ENCODE results near the gene COL17A1. TPM values are rescaled to one million over a fixed set of nuclear protein-coding genes. Genes with fewer than 3 reads are reported as not detected.

Gene COL17A1
- total RNA-seq, 1 experiment from 2014 or later = 0.26 TPM

- POLR2A ChIA-PET = no interaction called here
- in situ Hi-C loops (cut with HindIII; ENCODE audit: low pct_unique_long_range_greater_than_20kb, low sequenced_read_pairs) = no loop called here
- BruUV-seq (replicated peaks) = no TSS peak
Measured at GRCh38 chr10:104128214-104128613, 42.5 kb upstream of the COL17A1 start.

GRCh38 chr10:104127411-104127810, 41.7 kb upstream of the COL17A1 start:
- in situ Hi-C loops (cut with HindIII; ENCODE audit: low pct_unique_long_range_greater_than_20kb, low sequenced_read_pairs) = no loop called here
- intact Hi-C loops (cut with micrococcal nuclease; ENCODE audit: unreplicated experiment) = no loop called here
- Histone ChIP-seq H3K36me3 (ENCODE audit: control insufficient read depth, insufficient read depth, low read length) (no peaks in the 10 kb centered on the region), H3K4me1 (ENCODE audit: control insufficient read depth, insufficient read depth, low read length) (peaks cover 6% of the 10 kb centered on the region; the same call in 1 of the 2 replicates), H3K27me3 (ENCODE audit: control insufficient read depth, insufficient read depth, low read length) (no peaks in the 10 kb centered on the region), H3K9me3 (ENCODE audit: control insufficient read depth, insufficient read depth, low read depth, low read length) (no peaks in the 10 kb centered on the region), H3K4me3 (ENCODE audit: low read depth in 2 of 2, low read length in 2 of 2) (no peak overlapping the region), H3K27ac (ENCODE audit: low read length) (no peak overlapping the region)
- DNase-seq (ENCODE audit: low read depth, low spot score) = no peak
- ChIA-PET POLR2A (interaction anchor here (0.6 to 0.9 kb wide), 2 partner anchors 105 to 279 kb away, joined by 3 to 4 read pairs; partner anchors contain the start of gene CFAP43), CTCF (no interaction called here)
- TF ChIP-seq POLR2AphosphoS5 (IDR thresholded peaks at IDR 0.05; ENCODE audit: low read depth, low read length) (no peak), TCF7L2 (IDR thresholded peaks at IDR 0.05; ENCODE audit: low read depth, low read length) (no peak), SIN3A (IDR thresholded peaks at IDR 0.05; ENCODE audit: borderline replicate concordance, insufficient read depth, low read depth, low read length) (no peak), CTCF (IDR thresholded peaks at IDR 0.05) (peak; percentile 68)
- BruUV-seq (replicated peaks) = no TSS peak
- ATAC-seq = peak; percentile 79

More at GRCh38 chr10:104128214-104128613, 42.5 kb upstream of the COL17A1 start:
- H3K4me3 ChIP-seq (ENCODE audit: low read depth in 2 of 2, low read length in 2 of 2) = no peak overlapping the region
- no peaks in the 10 kb centered on the region; the same call in 1 of the 2 replicates for H3K27me3 ChIP-seq (ENCODE audit: control insufficient read depth, insufficient read depth, low read length)
- CTCF ChIA-PET = no interaction called here
- no peak overlapping the region for H3K27ac ChIP-seq (ENCODE audit: low read length)
- H3K4me1 ChIP-seq (ENCODE audit: control insufficient read depth, insufficient read depth, low read length) = peaks cover 1% of the 10 kb centered on the region; the same call in 1 of the 2 replicates
- intact Hi-C loops (cut with micrococcal nuclease; ENCODE audit: unreplicated experiment) = no loop called here
- no peak for DNase-seq (ENCODE audit: low read depth, low spot score)
- TF ChIP-seq TCF7L2 (IDR thresholded peaks at IDR 0.05; ENCODE audit: low read depth, low read length) (no peak), CTCF (IDR thresholded peaks at IDR 0.05) (no peak), SIN3A (IDR thresholded peaks at IDR 0.05; ENCODE audit: borderline replicate concordance, insufficient read depth, low read depth, low read length) (no peak), REST (IDR thresholded peaks at IDR 0.05; ENCODE audit: insufficient read depth in 1 of 2, low read depth in 2 of 2, low read length in 1 of 2) (no peak), POLR2AphosphoS5 (IDR thresholded peaks at IDR 0.05; ENCODE audit: low read depth, low read length) (no peak)
- no peaks in the 10 kb centered on the region for H3K9me3 ChIP-seq (ENCODE audit: control insufficient read depth, insufficient read depth, low read depth, low read length)
- ATAC-seq = no peak
- no peaks in the 10 kb centered on the region for H3K36me3 ChIP-seq (ENCODE audit: control insufficient read depth, insufficient read depth, low read length)

Measured in Panc1 (cell line).